Measurements from ENCODE around the gene ADRA1B. TPM values are rescaled to one million over a fixed set of nuclear protein-coding genes. Genes with fewer than 3 reads are reported as not detected.

The ADRA1B gene
- total RNA-seq (ENCODE audit: low replicate concordance) = 2.9 and 9.9 TPM in 2 replicates
- long read RNA-seq, partial matches to known transcripts = 0 of 2 reads
- long read RNA-seq, other reads (novel, unspliced or antisense) = 2 of 2 reads

- Mint-ChIP-seq H3K36me3 (no peaks in the 10 kb centered on the region), H3K27ac (peak within 1 kb of the TSS; percentile 14), H3K9me3 (no peaks in the 10 kb centered on the region), H3K4me3 (peak within 1 kb of the TSS; percentile 87), H3K4me1 (ENCODE audit: unreplicated experiment) (peaks cover 33% of the 10 kb centered on the region), H3K27me3 (peaks cover 54% of the 10 kb centered on the region)
- peak; percentile 79 for DNase-seq (ENCODE audit: extremely low spot score, unreplicated experiment)
- peak; percentile 77 for TF ChIP-seq CTCF (conservative IDR thresholded peaks at IDR 0.05)
These were observed at the start of gene ADRA1B for GRCh38 chr5:159915904-159916840. Gene ADRA1B, plus strand, starts transcription at chr5:159916482. Its CDS starts 424 bp downstream, at chr5:159916906.

- Mint-ChIP-seq H3K36me3 (no peaks in the 10 kb centered on the region), H3K4me1 (ENCODE audit: unreplicated experiment) (peaks cover under 1% of the 10 kb centered on the region), H3K9me3 (no peaks in the 10 kb centered on the region), H3K4me3 (no peak overlapping the region), H3K27me3 (peaks cover 6% of the 10 kb centered on the region), H3K27ac (no peak overlapping the region)
- DNase-seq (ENCODE audit: extremely low spot score, unreplicated experiment) = no peak
- TF ChIP-seq CTCF (conservative IDR thresholded peaks at IDR 0.05) = no peak
These were observed 42.6 kb upstream of the ADRA1B start for GRCh38 chr5:159873680-159874079.

GRCh38 chr5:159874263-159874662, 42.0 kb upstream of the ADRA1B start:
- Mint-ChIP-seq H3K27me3 (peaks cover 6% of the 10 kb centered on the region), H3K4me1 (ENCODE audit: unreplicated experiment) (peaks cover 7% of the 10 kb centered on the region)

GRCh38 chr5:159877016-159877415, 39.3 kb upstream of the ADRA1B start:
- Mint-ChIP-seq H3K4me1 (ENCODE audit: unreplicated experiment) (peaks cover 10% of the 10 kb centered on the region), H3K4me3 (no peak overlapping the region), H3K27ac (no peak overlapping the region), H3K27me3 (peaks cover 3% of the 10 kb centered on the region), H3K9me3 (no peaks in the 10 kb centered on the region), H3K36me3 (no peaks in the 10 kb centered on the region)
- TF ChIP-seq CTCF (conservative IDR thresholded peaks at IDR 0.05) = no peak
- DNase-seq (ENCODE audit: extremely low spot score, unreplicated experiment) = no peak

More at GRCh38 chr5:159874263-159874662, 42.0 kb upstream of the ADRA1B start:
- no peak overlapping the region for H3K27ac Mint-ChIP-seq
- no peaks in the 10 kb centered on the region for H3K36me3 Mint-ChIP-seq
- H3K4me3 Mint-ChIP-seq = no peak overlapping the region
- TF ChIP-seq CTCF (conservative IDR thresholded peaks at IDR 0.05) = no peak
- H3K9me3 Mint-ChIP-seq = no peaks in the 10 kb centered on the region
- no peak for DNase-seq (ENCODE audit: extremely low spot score, unreplicated experiment)

GRCh38 chr5:159877894-159878448, 38.3 kb upstream of the ADRA1B start:
- Mint-ChIP-seq H3K4me1 (ENCODE audit: unreplicated experiment) (peaks cover 10% of the 10 kb centered on the region), H3K4me3 (no peak overlapping the region), H3K9me3 (no peaks in the 10 kb centered on the region), H3K27ac (peak overlapping the region; percentile 74), H3K36me3 (no peaks in the 10 kb centered on the region), H3K27me3 (peaks cover 3% of the 10 kb centered on the region)
- no peak for TF ChIP-seq CTCF (conservative IDR thresholded peaks at IDR 0.05)
- DNase-seq (ENCODE audit: extremely low spot score, unreplicated experiment) = no peak
